Neural crest cell (in vitro differentiated cells): ENCODE results near the gene ATP6V0A1. TPM values are rescaled to one million over a fixed set of nuclear protein-coding genes. Genes with fewer than 3 reads are reported as not detected.

ENCODE experiments used
- DNase-seq: peaks from one replicate; pipeline ENCODE4 v3.0.0; 2021; ENCODE audit warnings: low read depth, mixed read lengths, low spot score
- H3K27ac Mint-ChIP-seq: one replicate; pipeline ENCODE4 v1.8.0; 2021; ENCODE audit warnings: mild to moderate bottlenecking, mixed read lengths; ENCODE audit not compliant: unreplicated experiment
- H3K27me3 Mint-ChIP-seq: 2 replicates; pipeline ENCODE4 v1.8.0; 2021; ENCODE audit warnings: low read depth, mild to moderate bottlenecking, mixed read lengths
- H3K36me3 Mint-ChIP-seq: 2 replicates; pipeline ENCODE4 v1.8.0; 2021; ENCODE audit warnings: low read depth, mild to moderate bottlenecking, mixed read lengths
- H3K4me1 Mint-ChIP-seq: 2 replicates; pipeline ENCODE4 v1.8.0; 2021; ENCODE audit warnings: mixed read lengths
- H3K4me3 Mint-ChIP-seq: one replicate; pipeline ENCODE4 v1.8.0; 2021; ENCODE audit warnings: mild to moderate bottlenecking, mixed read lengths
- H3K9me3 Mint-ChIP-seq: 2 replicates; pipeline ENCODE4 v1.8.0; 2021; ENCODE audit warnings: mixed read lengths
- CTCF ChIP-seq: fragments of 200-600 bp; sonication (generic); conservative IDR thresholded peaks from 2 replicates; pipeline ENCODE4 v1.5.0; 2021; ENCODE audit warnings: antibody characterized with exemption, mild to moderate bottlenecking
- total RNA-seq: library from RNA; stranded (reverse); gene quantifications from 2 replicates; pipeline ENCODE4 v1.2.1, GENCODE V29; 2021

Gene ATP6V0A1
- total RNA-seq, 1 donor from 2014 or later, result 59.4 TPM

GRCh38 chr17:42518755-42519545 is 60.3 kb downstream of the ATP6V0A1 start:
- peaks cover 57% of the 10 kb centered on the region for H3K4me1 Mint-ChIP-seq
- H3K9me3 Mint-ChIP-seq, result no peaks in the 10 kb centered on the region
- peaks cover 6% of the 10 kb centered on the region for H3K36me3 Mint-ChIP-seq
- peak overlapping the region; percentile 36 for H3K4me3 Mint-ChIP-seq
- peak overlapping the region; percentile 97 for H3K27ac Mint-ChIP-seq
- no peak for DNase-seq
- no peaks in the 10 kb centered on the region for H3K27me3 Mint-ChIP-seq
- no peak for TF ChIP-seq CTCF

- H3K9me3 Mint-ChIP-seq, result no peaks in the 10 kb centered on the region
- peak; percentile 11 for DNase-seq
- peak overlapping the region; percentile 97 for H3K27ac Mint-ChIP-seq
- H3K27me3 Mint-ChIP-seq, result no peaks in the 10 kb centered on the region
- H3K4me1 Mint-ChIP-seq, result peaks cover 57% of the 10 kb centered on the region
- peaks cover 6% of the 10 kb centered on the region for H3K36me3 Mint-ChIP-seq
- H3K4me3 Mint-ChIP-seq, result peak overlapping the region; percentile 15
- TF ChIP-seq CTCF, result no peak
Measured at GRCh38 chr17:42519546-42520491, 61.1 kb downstream of the ATP6V0A1 start.

- H3K4me1 Mint-ChIP-seq, result peaks cover 57% of the 10 kb centered on the region
- DNase-seq, result peak; percentile 27
- peak; percentile 46 for TF ChIP-seq CTCF
- no peaks in the 10 kb centered on the region for H3K27me3 Mint-ChIP-seq
- no peaks in the 10 kb centered on the region for H3K9me3 Mint-ChIP-seq
- peaks cover 6% of the 10 kb centered on the region for H3K36me3 Mint-ChIP-seq
- peak overlapping the region; percentile 97 for H3K27ac Mint-ChIP-seq
- peak overlapping the region; percentile 9 for H3K4me3 Mint-ChIP-seq
Measured at GRCh38 chr17:42520540-42520951, 61.9 kb downstream of the ATP6V0A1 start.

- H3K4me3 Mint-ChIP-seq, result peak overlapping the region; percentile 41
- TF ChIP-seq CTCF, result no peak
- no peaks in the 10 kb centered on the region for H3K9me3 Mint-ChIP-seq
- H3K36me3 Mint-ChIP-seq, result peaks cover 6% of the 10 kb centered on the region
- no peak for DNase-seq
- H3K4me1 Mint-ChIP-seq, result peaks cover 57% of the 10 kb centered on the region
- peak overlapping the region; percentile 52 for H3K27ac Mint-ChIP-seq
- no peaks in the 10 kb centered on the region for H3K27me3 Mint-ChIP-seq
Measured at GRCh38 chr17:42521036-42521435, 62.4 kb downstream of the ATP6V0A1 start.

- Mint-ChIP-seq H3K9me3 (no peaks in the 10 kb centered on the region), H3K4me3 (no peak overlapping the region), H3K4me1 (peaks cover 57% of the 10 kb centered on the region), H3K36me3 (peaks cover 6% of the 10 kb centered on the region), H3K27ac (no peak overlapping the region), H3K27me3 (no peaks in the 10 kb centered on the region)
- no peak for TF ChIP-seq CTCF
- no peak for DNase-seq
Measured at GRCh38 chr17:42521666-42522262, 63.1 kb downstream of the ATP6V0A1 start.
